Esophagus squamous epithelium (tissue), 4 donors: ENCODE measurements around the gene IGF1.

Source experiments
- CTCF ChIP-seq, 6 experiments: fragments of 450-650 bp in 4 of 6; fragments of 200-600 bp in 2 of 6; sonication (generic) in 2 of 6; IDR thresholded peaks; one replicate each; pipeline ENCODE4 v1.5.1; 2016 to 2019; ENCODE audit warnings: antibody characterized with exemption in 6 of 6, mild to moderate bottlenecking in 4 of 6, moderate library complexity in 4 of 6
- POLR2A ChIP-seq, 4 donors: fragments of 450-650 bp; IDR thresholded peaks; one replicate each; pipeline ENCODE4 v1.6.1; 2017; ENCODE audit warnings: antibody characterized with exemption in 4 of 4, mild to moderate bottlenecking in 4 of 4, moderate library complexity in 3 of 4

GRCh38 chr12:102474438-102475064, 5.8 kb downstream of the IGF1 start:
- TF ChIP-seq POLR2A (IDR thresholded peaks at IDR 0.05) (no peak), CTCF (IDR thresholded peaks at IDR 0.05) (no peak)
